ENCODE data around the gene GPR22.

GPR22 gene

GRCh38 chr7:107469929-107470328 is at the start of gene GPR22:
GPR22 (plus strand) TSS chr7:107470057; CDS start chr7:107474061, 4,004 bp downstream.
- H3K27ac ChIP-seq, result no peak within 1 kb of the TSS

GRCh38 chr7:107427462-107427861 is 42.4 kb upstream of the GPR22 start:
- no peak for TF ChIP-seq CTCF (IDR thresholded peaks at IDR 0.05)
- no peak for TF ChIP-seq ZFX (IDR thresholded peaks at IDR 0.05; ENCODE audit: borderline replicate concordance)

More at GRCh38 chr7:107469929-107470328, at the start of gene GPR22:
- TF ChIP-seq ZFX (IDR thresholded peaks at IDR 0.05; ENCODE audit: borderline replicate concordance) (no peak), CTCF (IDR thresholded peaks at IDR 0.05) (no peak)

GRCh38 chr7:107428642-107429041 is 41.2 kb upstream of the GPR22 start:
- no peak overlapping the region for H3K27ac ChIP-seq

More at GRCh38 chr7:107427462-107427861, 42.4 kb upstream of the GPR22 start:
- H3K27ac ChIP-seq, result no peak overlapping the region

GRCh38 chr7:107430057-107430456 is 39.8 kb upstream of the GPR22 start:
- TF ChIP-seq CTCF (IDR thresholded peaks at IDR 0.05), result no peak
- TF ChIP-seq ZFX (IDR thresholded peaks at IDR 0.05; ENCODE audit: borderline replicate concordance), result no peak
- H3K27ac ChIP-seq, result no peak overlapping the region

More at GRCh38 chr7:107428642-107429041, 41.2 kb upstream of the GPR22 start:
- TF ChIP-seq ZFX (IDR thresholded peaks at IDR 0.05; ENCODE audit: borderline replicate concordance) (no peak), CTCF (IDR thresholded peaks at IDR 0.05) (no peak)

GRCh38 chr7:107432261-107432660 is 37.6 kb upstream of the GPR22 start:
- TF ChIP-seq CTCF (IDR thresholded peaks at IDR 0.05), result no peak
- no peak for TF ChIP-seq ZFX (IDR thresholded peaks at IDR 0.05; ENCODE audit: borderline replicate concordance)
- no peak overlapping the region for H3K27ac ChIP-seq

- H3K27ac ChIP-seq, result no peak overlapping the region
- TF ChIP-seq ZFX (IDR thresholded peaks at IDR 0.05; ENCODE audit: borderline replicate concordance) (no peak), CTCF (IDR thresholded peaks at IDR 0.05) (no peak)
Measured at GRCh38 chr7:107435749-107436148, 34.1 kb upstream of the GPR22 start.

GRCh38 chr7:107439025-107439424 is 30.8 kb upstream of the GPR22 start:
- TF ChIP-seq CTCF (IDR thresholded peaks at IDR 0.05), result no peak
- H3K27ac ChIP-seq, result no peak overlapping the region

All from 22Rv1 (cell line).